BLaER1 (cell line): Measurements from ENCODE around the gene GOSR2.

Source experiments
- H3K27ac ChIP-seq: shearing (Covaris generic); formaldehyde crosslinking; 2 replicates; pipeline ENCODE4 v1.8.1; 2022
- H3K27me3 ChIP-seq: shearing (Covaris generic); formaldehyde crosslinking; 2 replicates; pipeline ENCODE4 v1.8.1; 2022
- H3K36me3 ChIP-seq: shearing (Covaris generic); formaldehyde crosslinking; 2 replicates; pipeline ENCODE4 v1.8.1; 2022
- H3K4me1 ChIP-seq: shearing (Covaris generic); formaldehyde crosslinking; 2 replicates; pipeline ENCODE4 v1.8.1; 2022
- H3K4me2 ChIP-seq: shearing (Covaris generic); formaldehyde crosslinking; 2 replicates; pipeline ENCODE4 v1.8.1; 2022
- H3K4me3 ChIP-seq: shearing (Covaris generic); formaldehyde crosslinking; 2 replicates; pipeline ENCODE4 v1.8.1; 2022
- H3K9ac ChIP-seq: shearing (Covaris generic); formaldehyde crosslinking; 2 replicates; pipeline ENCODE4 v1.8.1; 2022
- H3K9me3 ChIP-seq: shearing (Covaris generic); formaldehyde crosslinking; 2 replicates; pipeline ENCODE4 v1.8.1; 2022
- H4K20me1 ChIP-seq: shearing (Covaris generic); formaldehyde crosslinking; 2 replicates; pipeline ENCODE4 v1.8.1; 2022
- Cebpa-rat ChIP-seq: shearing (Covaris generic); IDR thresholded peaks from 2 replicates; pipeline ENCODE4 v1.8.1; 2022

Gene GOSR2

GRCh38 chr17:46892192-46892703 lies 30.7 kb upstream of the GOSR2 start:
- H3K27me3 ChIP-seq = no peaks in the 10 kb centered on the region

GRCh38 chr17:46894024-46894423 lies 28.9 kb upstream of the GOSR2 start:
- Histone ChIP-seq H3K9me3 (peaks cover 10% of the 10 kb centered on the region), H3K9ac (no peak overlapping the region), H3K4me3 (no peak overlapping the region), H3K36me3 (no peaks in the 10 kb centered on the region), H3K4me2 (no peak overlapping the region), H3K27ac (no peak overlapping the region), H3K27me3 (no peaks in the 10 kb centered on the region), H4K20me1 (no peaks in the 10 kb centered on the region), H3K4me1 (peaks cover 16% of the 10 kb centered on the region)
- TF ChIP-seq Cebpa-rat = no peak

More at GRCh38 chr17:46892192-46892703, 30.7 kb upstream of the GOSR2 start:
- no peak for TF ChIP-seq Cebpa-rat
- H3K9ac ChIP-seq = no peak overlapping the region
- no peaks in the 10 kb centered on the region for H3K9me3 ChIP-seq
- no peak overlapping the region for H3K4me3 ChIP-seq
- H3K36me3 ChIP-seq = no peaks in the 10 kb centered on the region
- peaks cover 16% of the 10 kb centered on the region for H3K4me1 ChIP-seq
- no peak overlapping the region for H3K27ac ChIP-seq
- no peaks in the 10 kb centered on the region for H4K20me1 ChIP-seq
- H3K4me2 ChIP-seq = no peak overlapping the region

- Histone ChIP-seq H3K27ac (no peak overlapping the region), H3K4me3 (no peak overlapping the region), H4K20me1 (no peaks in the 10 kb centered on the region), H3K27me3 (no peaks in the 10 kb centered on the region), H3K9me3 (peaks cover 11% of the 10 kb centered on the region), H3K36me3 (no peaks in the 10 kb centered on the region), H3K4me2 (no peak overlapping the region), H3K9ac (no peak overlapping the region), H3K4me1 (peaks cover 16% of the 10 kb centered on the region)
- no peak for TF ChIP-seq Cebpa-rat
Observed at GRCh38 chr17:46894476-46895151, 28.3 kb upstream of the GOSR2 start.

GRCh38 chr17:46895171-46895570 lies 27.8 kb upstream of the GOSR2 start:
- H3K4me2 ChIP-seq = no peak overlapping the region
- no peaks in the 10 kb centered on the region for H3K27me3 ChIP-seq
- no peaks in the 10 kb centered on the region for H3K36me3 ChIP-seq
- peaks cover 11% of the 10 kb centered on the region for H3K9me3 ChIP-seq
- no peak overlapping the region for H3K27ac ChIP-seq
- peaks cover 11% of the 10 kb centered on the region for H3K4me1 ChIP-seq
- no peaks in the 10 kb centered on the region for H4K20me1 ChIP-seq
- no peak overlapping the region for H3K4me3 ChIP-seq
- TF ChIP-seq Cebpa-rat = no peak
- no peak overlapping the region for H3K9ac ChIP-seq

DNA sequence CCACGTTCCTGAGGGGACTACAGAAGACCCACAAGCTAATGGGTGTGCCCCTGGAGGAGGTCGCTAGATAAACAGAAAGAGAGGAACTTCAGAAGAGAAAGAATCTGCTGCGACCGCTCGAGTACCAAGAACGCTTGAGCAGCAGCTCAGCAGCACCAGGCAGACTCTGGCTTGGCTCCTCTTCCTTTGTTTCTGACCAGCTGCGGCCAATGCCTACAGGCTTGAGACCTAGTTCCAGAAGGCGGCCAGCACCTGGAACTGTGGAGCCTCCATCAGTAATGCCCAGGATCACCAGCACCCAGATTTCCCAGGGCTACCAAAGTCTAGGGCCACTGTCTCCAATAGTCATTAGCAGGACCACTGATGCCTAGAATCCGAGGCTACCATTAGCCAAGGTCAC lies 26.0 kb upstream of the GOSR2 start:
- Histone ChIP-seq H3K27ac (no peak overlapping the region), H3K4me3 (no peak overlapping the region), H3K4me1 (no peaks in the 10 kb centered on the region), H3K9ac (no peak overlapping the region), H3K9me3 (peaks cover 11% of the 10 kb centered on the region), H3K36me3 (no peaks in the 10 kb centered on the region), H3K4me2 (no peak overlapping the region), H3K27me3 (no peaks in the 10 kb centered on the region), H4K20me1 (no peaks in the 10 kb centered on the region)
- no peak for TF ChIP-seq Cebpa-rat

GRCh38 chr17:46898364-46898763 lies 24.6 kb upstream of the GOSR2 start:
- no peaks in the 10 kb centered on the region for H3K36me3 ChIP-seq
- no peak overlapping the region for H3K4me3 ChIP-seq
- H3K27me3 ChIP-seq = no peaks in the 10 kb centered on the region
- H3K4me2 ChIP-seq = no peak overlapping the region
- peaks cover 11% of the 10 kb centered on the region for H3K9me3 ChIP-seq
- H3K4me1 ChIP-seq = no peaks in the 10 kb centered on the region
- no peak overlapping the region for H3K9ac ChIP-seq
- no peaks in the 10 kb centered on the region for H4K20me1 ChIP-seq
- TF ChIP-seq Cebpa-rat = no peak
- H3K27ac ChIP-seq = no peak overlapping the region

- TF ChIP-seq Cebpa-rat = no peak
Observed at GRCh38 chr17:46898860-46899259, 24.1 kb upstream of the GOSR2 start.

DNA sequence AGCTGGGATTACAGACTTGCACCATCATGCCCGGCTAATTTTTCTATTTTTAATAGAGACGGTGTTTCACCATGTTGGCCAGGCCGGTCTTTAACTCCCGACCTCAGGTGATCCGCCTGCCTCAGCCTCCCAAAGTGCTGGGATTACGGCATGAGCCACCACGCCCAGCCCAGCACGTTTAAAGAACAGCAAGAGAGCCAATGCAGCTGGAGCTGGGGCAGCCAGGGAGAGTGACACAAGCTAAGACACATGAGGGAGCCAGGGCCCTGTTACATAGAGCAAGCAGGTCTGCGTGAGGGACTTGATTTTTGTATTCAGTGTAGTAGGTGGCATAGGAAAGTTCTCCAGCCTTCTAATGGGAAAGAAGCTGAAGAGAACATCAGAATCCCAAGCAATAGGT lies 21.7 kb upstream of the GOSR2 start:
- Histone ChIP-seq H3K36me3 (no peaks in the 10 kb centered on the region), H3K4me2 (no peak overlapping the region), H3K4me1 (peaks cover 7% of the 10 kb centered on the region), H3K27me3 (no peaks in the 10 kb centered on the region), H3K9ac (no peak overlapping the region), H3K4me3 (no peak overlapping the region), H3K27ac (no peak overlapping the region), H3K9me3 (peaks cover 11% of the 10 kb centered on the region), H4K20me1 (no peaks in the 10 kb centered on the region)
- no peak for TF ChIP-seq Cebpa-rat

More at GRCh38 chr17:46898860-46899259, 24.1 kb upstream of the GOSR2 start:
- H3K27me3 ChIP-seq = no peaks in the 10 kb centered on the region
- no peak overlapping the region for H3K9ac ChIP-seq
- no peak overlapping the region for H3K4me3 ChIP-seq
- peaks cover 11% of the 10 kb centered on the region for H3K9me3 ChIP-seq
- H3K4me2 ChIP-seq = no peak overlapping the region
- H3K27ac ChIP-seq = no peak overlapping the region
- no peaks in the 10 kb centered on the region for H3K36me3 ChIP-seq
- H4K20me1 ChIP-seq = no peaks in the 10 kb centered on the region
- no peaks in the 10 kb centered on the region for H3K4me1 ChIP-seq

- Histone ChIP-seq H3K36me3 (no peaks in the 10 kb centered on the region), H3K9me3 (peaks cover 1% of the 10 kb centered on the region), H4K20me1 (no peaks in the 10 kb centered on the region), H3K9ac (no peak overlapping the region), H3K27ac (no peak overlapping the region), H3K4me3 (no peak overlapping the region), H3K4me2 (no peak overlapping the region), H3K27me3 (no peaks in the 10 kb centered on the region), H3K4me1 (peaks cover 7% of the 10 kb centered on the region)
- no peak for TF ChIP-seq Cebpa-rat
Observed at GRCh38 chr17:46903762-46904672, 18.9 kb upstream of the GOSR2 start.
